Mesendoderm (in vitro differentiated cells): Measurements from ENCODE around the gene SRRM3.
"Not testable (repeated sequence)": the region's sequence is repeated elsewhere in the genome, so short reads cannot be mapped to it uniquely, and the experiment has no call there.

ENCODE experiments used
- DNase-seq: peaks from one replicate; pipeline ENCODE4 v3.0.0; 2013
- H2AK5ac ChIP-seq: 2 replicates; pipeline ENCODE4 v1.6.1; 2013; ENCODE audit warnings: low read length, inconsistent platforms
- H2BK120ac ChIP-seq: 2 replicates; pipeline ENCODE4 v1.6.1; 2013; ENCODE audit warnings: low read depth, mild to moderate bottlenecking, low read length, moderate library complexity, mixed read lengths
- H2BK15ac ChIP-seq: replicated peaks from 2 replicates; pipeline ENCODE4 v1.6.1; 2013; ENCODE audit warnings: low read depth, mild to moderate bottlenecking, moderate library complexity
- H2BK5ac ChIP-seq: 2 replicates; pipeline ENCODE4 v1.6.1; 2013; ENCODE audit warnings: low read length, inconsistent platforms
- H3K18ac ChIP-seq: 2 replicates; pipeline ENCODE4 v1.6.1; 2013; ENCODE audit warnings: mild to moderate bottlenecking, low read length, mixed read lengths
- H3K23ac ChIP-seq: one replicate; pipeline ENCODE4 v1.6.1; 2013; ENCODE audit warnings: low read length
- H3K27ac ChIP-seq: 2 replicates; pipeline ENCODE4 v1.5.1; 2013; ENCODE audit warnings: low read depth, mild to moderate bottlenecking, inconsistent platforms, low read length, moderate library complexity
- H3K27me3 ChIP-seq: 2 replicates; pipeline ENCODE4 v1.6.1; 2013; ENCODE audit warnings: low read length, control low read depth, mild to moderate bottlenecking, inconsistent platforms; ENCODE audit not compliant: insufficient read depth, poor library complexity
- H3K36me3 ChIP-seq: 2 replicates; pipeline ENCODE4 v1.6.1; 2013; ENCODE audit warnings: low read length, inconsistent platforms; ENCODE audit not compliant: control insufficient read depth, insufficient read depth
- H3K4ac ChIP-seq: one replicate; pipeline ENCODE4 v1.6.1; 2013; ENCODE audit warnings: low read depth, mild to moderate bottlenecking, low read length, moderate library complexity
- H3K4me1 ChIP-seq: 2 replicates; pipeline ENCODE4 v1.6.1; 2013; ENCODE audit warnings: low read depth, low read length, inconsistent platforms; ENCODE audit not compliant: control insufficient read depth
- H3K4me2 ChIP-seq: 2 replicates; pipeline ENCODE4 v1.6.1; 2013; ENCODE audit warnings: low read length
- H3K4me3 ChIP-seq: 2 replicates; pipeline ENCODE4 v1.5.1; 2013; ENCODE audit warnings: mild to moderate bottlenecking, low read length
- H3K56ac ChIP-seq: one replicate; pipeline ENCODE4 v1.6.1; 2013; ENCODE audit warnings: low read length
- H3K79me1 ChIP-seq: 2 replicates; pipeline ENCODE4 v1.6.1; 2013; ENCODE audit warnings: low read length, inconsistent platforms
- H3K79me2 ChIP-seq: 2 replicates; pipeline ENCODE4 v1.6.1; 2013; ENCODE audit warnings: mild to moderate bottlenecking, low read length; ENCODE audit not compliant: control insufficient read depth, insufficient read depth
- H3K9ac ChIP-seq: 2 replicates; pipeline ENCODE4 v1.6.1; 2013; ENCODE audit warnings: low read length, inconsistent platforms
- H4K5ac ChIP-seq: one replicate; pipeline ENCODE4 v1.6.1; 2013; ENCODE audit warnings: low read length
- H4K8ac ChIP-seq: one replicate; pipeline ENCODE4 v1.6.1; 2013; ENCODE audit warnings: low read depth, mild to moderate bottlenecking, control low read depth, low read length, moderate library complexity
- WGBS: extraction: QIAGEN DNeasy Blood & Tissue Kit; methylation state at CpG from one replicate; pipeline ENCODE4 v1.1.7; 2013; ENCODE audit warnings: low lambda C conversion rate, missing lambda C conversion rate; ENCODE audit not compliant: insufficient coverage; ENCODE audit errors: extremely low coverage; 5-methylcytosine and 5-hydroxymethylcytosine counted together

The SRRM3 gene

GRCh38 chr7:76292911-76293310 lies 91.2 kb downstream of the SRRM3 start:
- H3K36me3 ChIP-seq, H3K4me1 ChIP-seq, H3K27ac ChIP-seq, DNase-seq, H3K23ac ChIP-seq, H3K4me2 ChIP-seq, H2BK15ac ChIP-seq, H3K27me3 ChIP-seq, H2BK5ac ChIP-seq, H3K4ac ChIP-seq, H2BK120ac ChIP-seq, H3K18ac ChIP-seq, H4K5ac ChIP-seq, H3K56ac ChIP-seq, H2AK5ac ChIP-seq, H3K79me1 ChIP-seq, H3K9ac ChIP-seq, H4K8ac ChIP-seq, H3K79me2 ChIP-seq, H3K4me3 ChIP-seq: not testable (repeated sequence)
- WGBS = no CpG with 5 or more reads among the region's 5 CpGs

- Histone ChIP-seq H2AK5ac (no peak overlapping the region), H3K27ac (no peak overlapping the region), H3K27me3 (no peaks in the 10 kb centered on the region), H3K23ac (no peak overlapping the region), H3K4me2 (no peak overlapping the region), H2BK120ac (no peak overlapping the region), H3K4me1 (no peaks in the 10 kb centered on the region), H3K18ac (no peak overlapping the region), H3K79me1 (no peaks in the 10 kb centered on the region), H3K4ac (no peak overlapping the region), H2BK5ac (no peak overlapping the region), H3K56ac (no peak overlapping the region), H3K4me3 (no peak overlapping the region), H3K79me2 (no peaks in the 10 kb centered on the region), H3K9ac (no peak overlapping the region), H2BK15ac (no peak overlapping the region), H4K8ac (no peak overlapping the region), H3K36me3 (no peaks in the 10 kb centered on the region), H4K5ac (no peak overlapping the region)
- no peak for DNase-seq
- WGBS = no CpG with 5 or more reads among the region's 8 CpGs
Measured at GRCh38 chr7:76293407-76293901, 91.8 kb downstream of the SRRM3 start.

GRCh38 chr7:76294344-76295024 lies 92.8 kb downstream of the SRRM3 start:
- Histone ChIP-seq H3K27ac (no peak overlapping the region), H3K4me3 (no peak overlapping the region), H3K79me2 (no peaks in the 10 kb centered on the region), H3K27me3 (no peaks in the 10 kb centered on the region), H3K56ac (peak overlapping the region; percentile 84), H3K23ac (no peak overlapping the region), H3K4me2 (no peak overlapping the region), H2BK15ac (no peak overlapping the region), H2BK120ac (no peak overlapping the region), H3K9ac (peak overlapping the region; percentile 47), H3K36me3 (no peaks in the 10 kb centered on the region), H4K8ac (no peak overlapping the region), H4K5ac (no peak overlapping the region), H3K18ac (no peak overlapping the region), H3K79me1 (no peaks in the 10 kb centered on the region), H3K4me1 (no peaks in the 10 kb centered on the region), H2AK5ac (no peak overlapping the region), H2BK5ac (peak overlapping the region; percentile 70), H3K4ac (peak overlapping the region; percentile 57)
- peak; percentile 93 for DNase-seq
- no CpG with 5 or more reads among the region's 20 CpGs for WGBS

- no peak overlapping the region for H4K8ac ChIP-seq
- H3K18ac ChIP-seq = no peak overlapping the region
Measured at GRCh38 chr7:76296743-76297740, 95.3 kb downstream of the SRRM3 start.

GRCh38 chr7:76300166-76300731 lies 98.6 kb downstream of the SRRM3 start:
- Histone ChIP-seq H3K79me1 (no peaks in the 10 kb centered on the region), H4K5ac (no peak overlapping the region), H3K27me3 (no peaks in the 10 kb centered on the region), H3K4me2 (no peak overlapping the region), H3K23ac (no peak overlapping the region), H3K9ac (no peak overlapping the region), H4K8ac (no peak overlapping the region), H3K36me3 (no peaks in the 10 kb centered on the region), H3K4me1 (no peaks in the 10 kb centered on the region), H2AK5ac (no peak overlapping the region), H2BK5ac (no peak overlapping the region), H3K4me3 (no peak overlapping the region), H2BK120ac (no peak overlapping the region), H3K27ac (no peak overlapping the region), H3K18ac (no peak overlapping the region), H3K79me2 (no peaks in the 10 kb centered on the region), H3K56ac (no peak overlapping the region), H3K4ac (no peak overlapping the region), H2BK15ac (no peak overlapping the region)
- WGBS = no CpG with 5 or more reads among the region's 7 CpGs
- no peak for DNase-seq

More at GRCh38 chr7:76296743-76297740, 95.3 kb downstream of the SRRM3 start:
- H3K79me2 ChIP-seq = no peaks in the 10 kb centered on the region
- no peak overlapping the region for H2BK120ac ChIP-seq
- no peaks in the 10 kb centered on the region for H3K27me3 ChIP-seq
- no peak overlapping the region for H3K4me3 ChIP-seq
- H3K79me1 ChIP-seq = no peaks in the 10 kb centered on the region
- no peaks in the 10 kb centered on the region for H3K36me3 ChIP-seq
- no CpG with 5 or more reads among the region's 22 CpGs for WGBS
- H2BK5ac ChIP-seq = no peak overlapping the region
- no peak overlapping the region for H3K56ac ChIP-seq
- H2AK5ac ChIP-seq = no peak overlapping the region
- no peak overlapping the region for H3K27ac ChIP-seq
- no peak overlapping the region for H3K23ac ChIP-seq
- no peak overlapping the region for H3K4ac ChIP-seq
- no peak for DNase-seq
- no peak overlapping the region for H2BK15ac ChIP-seq
- no peak overlapping the region for H3K9ac ChIP-seq
- no peak overlapping the region for H4K5ac ChIP-seq
- H3K4me2 ChIP-seq = no peak overlapping the region
- no peaks in the 10 kb centered on the region for H3K4me1 ChIP-seq
